Measurements from ENCODE around the gene DOCK11.

GRCh38 chrX:118627084-118627758, 131.6 kb downstream of the DOCK11 start:
- TF ChIP-seq POLR2A (IDR thresholded peaks at IDR 0.05) (no peak), CTCF (IDR thresholded peaks at IDR 0.05) (peak in 4 of 7 experiments; percentile 9 to 34 (median 20))

Measured in body of pancreas (tissue), 4 donors.